Measurements from ENCODE around the gene GREB1. TPM values are rescaled to one million over a fixed set of nuclear protein-coding genes. Genes with fewer than 3 reads are reported as not detected.

Gene GREB1
- total RNA-seq, 1 experiment from 2014 or later, result 1.3 TPM

DNA sequence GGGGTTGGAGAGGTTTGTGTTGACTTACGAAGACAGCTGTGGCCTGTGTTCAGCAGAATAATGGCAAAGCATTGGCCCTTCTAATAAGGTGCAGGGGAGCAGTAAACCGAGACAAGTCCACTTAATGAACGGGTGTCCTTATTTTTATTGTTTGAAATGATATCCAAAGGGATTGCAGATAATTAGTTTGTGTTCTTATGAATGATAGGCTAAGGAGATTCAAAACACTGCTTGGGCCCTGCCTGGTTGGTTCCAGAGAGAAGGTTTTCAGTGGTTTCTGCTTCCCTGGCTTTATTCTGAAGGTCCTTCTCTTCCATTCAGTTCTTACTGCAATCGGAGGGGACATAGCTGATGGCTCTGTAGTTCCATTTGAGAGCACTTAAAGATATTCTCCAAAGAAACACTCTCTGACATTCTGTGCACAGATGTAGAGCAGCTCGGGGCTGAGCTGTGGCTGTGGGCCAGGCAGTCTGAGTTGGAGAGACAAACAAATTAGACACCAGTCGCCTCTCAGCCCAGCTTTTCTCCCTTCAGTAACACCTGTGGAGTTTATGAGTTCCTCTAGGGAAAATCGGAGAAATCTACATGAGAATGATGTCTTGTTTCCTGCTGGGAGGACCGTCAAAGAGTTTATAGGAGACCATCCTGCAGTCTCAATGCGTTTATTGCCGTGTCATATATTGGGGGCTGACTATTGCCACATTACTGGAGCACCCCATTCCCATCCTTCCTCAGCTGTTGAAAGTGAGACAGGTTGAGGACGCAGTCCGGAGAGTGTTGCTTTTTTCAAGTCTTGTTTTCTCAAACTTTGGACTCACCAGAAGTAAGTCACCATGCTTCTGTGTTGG lies 6.5 kb downstream of the GREB1 start:
- no TSS peak for BruUV-seq (replicated peaks)
- no peak overlapping the region for H3K4me3 ChIP-seq (ENCODE audit: low read depth, low read length, poor library complexity, severe bottlenecking)
- no peaks in the 10 kb centered on the region for H3K27me3 ChIP-seq (replicated peaks; ENCODE audit: insufficient read depth, low read depth, low read length, poor library complexity)
- DNase-seq (ENCODE audit: low spot score), result no peak
- no peaks in the 10 kb centered on the region for H3K4me1 ChIP-seq (ENCODE audit: insufficient read depth, low read length, poor library complexity, severe bottlenecking)
- intact Hi-C loops (cut with micrococcal nuclease; ENCODE audit: unreplicated experiment), result no loop called here
- POLR2A ChIA-PET (ENCODE audit: low non-redundant PET), result no interaction called here
- no peak for TF ChIP-seq EZH2 (IDR thresholded peaks at IDR 0.05; ENCODE audit: borderline replicate concordance, low read depth, low read length, poor library complexity, severe bottlenecking)
- H3K9me3 ChIP-seq (ENCODE audit: low read depth, low read length, poor library complexity, severe bottlenecking), result no peaks in the 10 kb centered on the region
- CTCF ChIA-PET, result no interaction called here
- H3K27ac ChIP-seq (ENCODE audit: low read depth, low read length, poor library complexity, severe bottlenecking), result no peak overlapping the region
- no peaks in the 10 kb centered on the region for H3K36me3 ChIP-seq (ENCODE audit: insufficient read depth, low read length, poor library complexity, severe bottlenecking)

- BruUV-seq (replicated peaks), result no TSS peak
- no peak overlapping the region for H3K4me3 ChIP-seq (ENCODE audit: low read depth, low read length, poor library complexity, severe bottlenecking)
- H3K36me3 ChIP-seq (ENCODE audit: insufficient read depth, low read length, poor library complexity, severe bottlenecking), result no peaks in the 10 kb centered on the region
- H3K27me3 ChIP-seq (replicated peaks; ENCODE audit: insufficient read depth, low read depth, low read length, poor library complexity), result no peaks in the 10 kb centered on the region
- no peak for DNase-seq (ENCODE audit: low spot score)
- no peak for TF ChIP-seq EZH2 (IDR thresholded peaks at IDR 0.05; ENCODE audit: borderline replicate concordance, low read depth, low read length, poor library complexity, severe bottlenecking)
- intact Hi-C loops (cut with micrococcal nuclease; ENCODE audit: unreplicated experiment), result no loop called here
- no peaks in the 10 kb centered on the region for H3K9me3 ChIP-seq (ENCODE audit: low read depth, low read length, poor library complexity, severe bottlenecking)
- H3K4me1 ChIP-seq (ENCODE audit: insufficient read depth, low read length, poor library complexity, severe bottlenecking), result no peaks in the 10 kb centered on the region
- CTCF ChIA-PET, result no interaction called here
- POLR2A ChIA-PET (ENCODE audit: low non-redundant PET), result no interaction called here
- no peak overlapping the region for H3K27ac ChIP-seq (ENCODE audit: low read depth, low read length, poor library complexity, severe bottlenecking)
These were observed 7.3 kb downstream of the GREB1 start for GRCh38 chr2:11540996-11541692.

- Histone ChIP-seq H3K4me3 (ENCODE audit: low read depth, low read length, poor library complexity, severe bottlenecking) (no peak overlapping the region), H3K27ac (ENCODE audit: low read depth, low read length, poor library complexity, severe bottlenecking) (no peak overlapping the region), H3K9me3 (ENCODE audit: low read depth, low read length, poor library complexity, severe bottlenecking) (no peaks in the 10 kb centered on the region), H3K36me3 (ENCODE audit: insufficient read depth, low read length, poor library complexity, severe bottlenecking) (no peaks in the 10 kb centered on the region), H3K27me3 (replicated peaks; ENCODE audit: insufficient read depth, low read depth, low read length, poor library complexity) (no peaks in the 10 kb centered on the region), H3K4me1 (ENCODE audit: insufficient read depth, low read length, poor library complexity, severe bottlenecking) (no peaks in the 10 kb centered on the region)
- ChIA-PET POLR2A (ENCODE audit: low non-redundant PET) (no interaction called here), CTCF (no interaction called here)
- no TSS peak for BruUV-seq (replicated peaks)
- intact Hi-C loops (cut with micrococcal nuclease; ENCODE audit: unreplicated experiment), result no loop called here
- no peak for DNase-seq (ENCODE audit: low spot score)
- TF ChIP-seq EZH2 (IDR thresholded peaks at IDR 0.05; ENCODE audit: borderline replicate concordance, low read depth, low read length, poor library complexity, severe bottlenecking), result no peak
- TF ChIP-seq, protein P1, sequence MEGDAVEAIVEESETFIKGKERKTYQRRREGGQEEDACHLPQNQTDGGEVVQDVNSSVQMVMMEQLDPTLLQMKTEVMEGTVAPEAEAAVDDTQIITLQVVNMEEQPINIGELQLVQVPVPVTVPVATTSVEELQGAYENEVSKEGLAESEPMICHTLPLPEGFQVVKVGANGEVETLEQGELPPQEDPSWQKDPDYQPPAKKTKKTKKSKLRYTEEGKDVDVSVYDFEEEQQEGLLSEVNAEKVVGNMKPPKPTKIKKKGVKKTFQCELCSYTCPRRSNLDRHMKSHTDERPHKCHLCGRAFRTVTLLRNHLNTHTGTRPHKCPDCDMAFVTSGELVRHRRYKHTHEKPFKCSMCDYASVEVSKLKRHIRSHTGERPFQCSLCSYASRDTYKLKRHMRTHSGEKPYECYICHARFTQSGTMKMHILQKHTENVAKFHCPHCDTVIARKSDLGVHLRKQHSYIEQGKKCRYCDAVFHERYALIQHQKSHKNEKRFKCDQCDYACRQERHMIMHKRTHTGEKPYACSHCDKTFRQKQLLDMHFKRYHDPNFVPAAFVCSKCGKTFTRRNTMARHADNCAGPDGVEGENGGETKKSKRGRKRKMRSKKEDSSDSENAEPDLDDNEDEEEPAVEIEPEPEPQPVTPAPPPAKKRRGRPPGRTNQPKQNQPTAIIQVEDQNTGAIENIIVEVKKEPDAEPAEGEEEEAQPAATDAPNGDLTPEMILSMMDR (conservative IDR thresholded peaks at IDR 0.05; ENCODE audit: low read depth, low read length), result no peak
These were observed 7.9 kb downstream of the GREB1 start for GRCh38 chr2:11541693-11542274.

DNA sequence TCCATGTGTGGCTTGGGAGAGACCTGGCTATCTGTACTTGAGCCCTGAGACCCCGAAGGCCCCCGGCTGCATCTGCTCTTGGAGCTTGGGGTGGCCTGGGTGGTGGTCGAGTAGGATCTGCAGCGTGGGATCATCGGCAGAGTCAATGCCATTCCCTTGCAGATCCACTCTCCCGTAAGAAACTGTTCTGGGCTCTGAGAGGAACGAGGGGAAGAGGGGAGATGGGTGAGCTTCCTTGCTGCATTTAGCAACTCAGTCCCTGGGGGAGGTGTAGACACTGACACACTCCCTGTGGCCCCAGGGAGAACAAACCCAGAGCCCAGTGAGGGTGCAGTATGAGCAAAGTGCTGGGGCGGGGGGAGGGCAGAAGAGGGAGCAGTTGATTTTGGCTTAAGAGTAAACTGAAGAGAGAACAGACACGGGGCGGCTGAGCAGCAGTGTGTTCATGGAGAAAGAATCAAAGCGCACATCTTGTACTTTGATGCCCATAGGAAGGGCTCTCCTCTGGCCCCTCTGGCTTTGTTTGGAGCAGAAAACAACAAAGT lies 8.5 kb downstream of the GREB1 start:
- no peak overlapping the region for H3K27ac ChIP-seq (ENCODE audit: low read depth, low read length, poor library complexity, severe bottlenecking)
- DNase-seq (ENCODE audit: low spot score), result no peak
- no peaks in the 10 kb centered on the region for H3K36me3 ChIP-seq (ENCODE audit: insufficient read depth, low read length, poor library complexity, severe bottlenecking)
- POLR2A ChIA-PET (ENCODE audit: low non-redundant PET), result no interaction called here
- no peaks in the 10 kb centered on the region for H3K9me3 ChIP-seq (ENCODE audit: low read depth, low read length, poor library complexity, severe bottlenecking)
- intact Hi-C loops (cut with micrococcal nuclease; ENCODE audit: unreplicated experiment), result no loop called here
- H3K4me1 ChIP-seq (ENCODE audit: insufficient read depth, low read length, poor library complexity, severe bottlenecking), result no peaks in the 10 kb centered on the region
- H3K27me3 ChIP-seq (replicated peaks; ENCODE audit: insufficient read depth, low read depth, low read length, poor library complexity), result no peaks in the 10 kb centered on the region
- no peak overlapping the region for H3K4me3 ChIP-seq (ENCODE audit: low read depth, low read length, poor library complexity, severe bottlenecking)
- no peak for TF ChIP-seq EZH2 (IDR thresholded peaks at IDR 0.05; ENCODE audit: borderline replicate concordance, low read depth, low read length, poor library complexity, severe bottlenecking)
- TF ChIP-seq, protein P1 (conservative IDR thresholded peaks at IDR 0.05; ENCODE audit: low read depth, low read length), result no peak
- BruUV-seq (replicated peaks), result no TSS peak
- CTCF ChIA-PET, result no interaction called here
